ENCODE results near the gene SPARC. TPM values are rescaled to one million over a fixed set of nuclear protein-coding genes. Genes with fewer than 3 reads are reported as not detected.

The SPARC gene
- total RNA-seq, 2 donors from 2014 or later = 76.0 to 168 TPM

DNA sequence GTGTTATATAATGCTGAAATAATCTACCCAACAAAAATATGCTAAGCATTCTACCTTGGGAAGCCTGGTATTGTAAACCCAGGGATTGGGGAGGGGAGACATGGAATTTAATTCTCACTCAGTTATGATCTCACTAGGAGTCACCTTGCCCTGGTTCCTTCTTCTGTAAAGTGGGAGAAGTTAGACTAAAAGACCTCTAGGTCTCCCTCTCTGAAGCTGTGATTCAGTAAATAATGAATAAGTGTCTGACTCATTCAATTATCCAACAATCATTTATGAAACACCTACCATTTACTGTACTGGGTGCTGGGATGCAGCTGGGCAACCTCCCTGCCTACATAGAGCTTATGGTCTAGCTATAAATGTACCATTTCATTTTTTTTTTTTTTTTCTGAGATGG is 20.2 kb upstream of the SPARC start:
- Histone ChIP-seq H3K9me3 (no peaks in the 10 kb centered on the region), H3K27me3 (no peaks in the 10 kb centered on the region), H3K36me3 (replicated peaks in 1 of 2; ENCODE audit: insufficient read depth in 1 of 2, low read depth in 2 of 2) (no peaks in the 10 kb centered on the region), H3K27ac (no peak overlapping the region), H3K4me1 (no peaks in the 10 kb centered on the region), H3K4me3 (no peak overlapping the region)
- ATAC-seq (no peak), DNase-seq (no peak)
- no peak for TF ChIP-seq CTCF (IDR thresholded peaks at IDR 0.05)
- intact Hi-C loops (cut with DNase I) = no loop called here

DNA sequence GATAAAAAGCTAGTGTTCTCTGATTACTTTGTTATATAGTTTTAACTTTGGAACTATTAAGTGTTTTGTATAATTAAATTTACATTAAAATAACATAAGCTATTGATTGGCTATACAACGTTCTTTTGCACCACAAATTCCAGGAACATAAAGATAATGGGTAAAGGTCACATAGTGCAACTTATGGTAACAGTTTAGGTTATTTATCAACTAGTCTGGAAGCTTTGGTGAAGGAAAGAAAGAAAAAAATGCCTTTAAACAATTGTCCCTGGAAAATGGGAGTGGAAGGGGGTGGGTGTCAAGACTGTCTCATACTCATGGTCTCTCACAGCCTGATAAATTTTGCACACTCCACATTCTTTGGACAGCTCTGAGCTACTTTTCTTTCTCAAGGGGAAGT is 17.1 kb upstream of the SPARC start:
- no peaks in the 10 kb centered on the region for H3K4me1 ChIP-seq
- no peak overlapping the region for H3K27ac ChIP-seq
- H3K36me3 ChIP-seq (replicated peaks in 1 of 2; ENCODE audit: insufficient read depth in 1 of 2, low read depth in 2 of 2) = no peaks in the 10 kb centered on the region
- H3K27me3 ChIP-seq = no peaks in the 10 kb centered on the region
- intact Hi-C loops (cut with DNase I) = no loop called here
- 26 to 27% methylated on average over 1 of the region's 1 CpG for WGBS, 2 donors
- H3K4me3 ChIP-seq = no peak overlapping the region
- ATAC-seq (no peak), DNase-seq (no peak)
- TF ChIP-seq POLR2A (IDR thresholded peaks at IDR 0.05) (no peak), CTCF (IDR thresholded peaks at IDR 0.05) (no peak)
- H3K9me3 ChIP-seq = no peaks in the 10 kb centered on the region

DNA sequence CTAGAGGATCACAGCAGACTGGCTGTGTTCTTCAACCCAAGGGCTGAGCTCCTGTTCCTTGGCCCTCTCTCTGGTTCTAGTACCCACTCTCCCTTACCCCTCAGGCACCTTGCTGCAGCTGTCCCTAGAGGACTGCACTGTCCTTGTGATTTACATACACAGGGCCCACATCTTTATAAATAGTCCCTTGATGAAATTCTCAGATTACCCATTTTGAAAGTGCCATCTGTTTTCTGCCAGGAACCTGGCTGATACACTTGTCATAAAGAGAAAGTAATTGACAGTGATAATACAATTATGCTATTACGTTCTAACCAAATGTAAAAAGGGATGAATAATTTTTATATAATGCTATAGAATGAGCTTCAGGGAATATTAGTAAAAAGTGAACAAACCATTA is 16.5 kb upstream of the SPARC start:
- Histone ChIP-seq H3K36me3 (replicated peaks in 1 of 2; ENCODE audit: insufficient read depth in 1 of 2, low read depth in 2 of 2) (no peaks in the 10 kb centered on the region), H3K4me1 (no peaks in the 10 kb centered on the region), H3K9me3 (no peaks in the 10 kb centered on the region), H3K4me3 (no peak overlapping the region), H3K27ac (no peak overlapping the region), H3K27me3 (no peaks in the 10 kb centered on the region)
- intact Hi-C loops (cut with DNase I) = no loop called here
- no peak for ATAC-seq
- DNase-seq = no peak
- WGBS, 2 donors = 66 to 79% methylated on average over 1 of the region's 1 CpG
- no peak for TF ChIP-seq CTCF (IDR thresholded peaks at IDR 0.05)
- TF ChIP-seq POLR2A (IDR thresholded peaks at IDR 0.05) = no peak

- no peak for DNase-seq
- H3K9me3 ChIP-seq = no peaks in the 10 kb centered on the region
- H3K27me3 ChIP-seq = no peaks in the 10 kb centered on the region
- no peak for ATAC-seq
- H3K36me3 ChIP-seq (replicated peaks in 1 of 2; ENCODE audit: insufficient read depth in 1 of 2, low read depth in 2 of 2) = no peaks in the 10 kb centered on the region
- H3K27ac ChIP-seq = no peak overlapping the region
- intact Hi-C loops (cut with DNase I) = no loop called here
- H3K4me3 ChIP-seq = no peak overlapping the region
- H3K4me1 ChIP-seq = no peaks in the 10 kb centered on the region
- no peak for TF ChIP-seq CTCF (IDR thresholded peaks at IDR 0.05)
These were observed 14.1 kb upstream of the SPARC start for GRCh38 chr5:151700820-151701219.

GRCh38 chr5:151700296-151700695 is 13.6 kb upstream of the SPARC start:
- no peaks in the 10 kb centered on the region for H3K36me3 ChIP-seq (replicated peaks in 1 of 2; ENCODE audit: insufficient read depth in 1 of 2, low read depth in 2 of 2)
- no peak for DNase-seq
- intact Hi-C loops (cut with DNase I) = no loop called here
- no peak overlapping the region for H3K27ac ChIP-seq
- H3K9me3 ChIP-seq = no peaks in the 10 kb centered on the region
- WGBS, 2 donors = 67 to 81% methylated on average over 2 of the region's 2 CpGs
- ATAC-seq = no peak
- H3K27me3 ChIP-seq = no peaks in the 10 kb centered on the region
- no peaks in the 10 kb centered on the region for H3K4me1 ChIP-seq
- no peak overlapping the region for H3K4me3 ChIP-seq
- no peak for TF ChIP-seq CTCF (IDR thresholded peaks at IDR 0.05)

Data from body of pancreas (tissue), 4 donors.